HG02981 (cell line): ENCODE measurements around the gene CDSN.
A peak's percentile ranks its signal among the peaks of the same experiment; 100 is the strongest.
"Not testable (repeated sequence)": the region's sequence is repeated elsewhere in the genome, so short reads cannot be mapped to it uniquely, and the experiment has no call there.

Experiments
- ATAC-seq: cut with Tn5 transposase; IDR thresholded peaks from one replicate; pipeline ENCODE4 v1.9.1; 2021; ENCODE audit warnings: mild to moderate bottlenecking, moderate library complexity; ENCODE audit not compliant: unreplicated experiment

Gene CDSN, protein sequence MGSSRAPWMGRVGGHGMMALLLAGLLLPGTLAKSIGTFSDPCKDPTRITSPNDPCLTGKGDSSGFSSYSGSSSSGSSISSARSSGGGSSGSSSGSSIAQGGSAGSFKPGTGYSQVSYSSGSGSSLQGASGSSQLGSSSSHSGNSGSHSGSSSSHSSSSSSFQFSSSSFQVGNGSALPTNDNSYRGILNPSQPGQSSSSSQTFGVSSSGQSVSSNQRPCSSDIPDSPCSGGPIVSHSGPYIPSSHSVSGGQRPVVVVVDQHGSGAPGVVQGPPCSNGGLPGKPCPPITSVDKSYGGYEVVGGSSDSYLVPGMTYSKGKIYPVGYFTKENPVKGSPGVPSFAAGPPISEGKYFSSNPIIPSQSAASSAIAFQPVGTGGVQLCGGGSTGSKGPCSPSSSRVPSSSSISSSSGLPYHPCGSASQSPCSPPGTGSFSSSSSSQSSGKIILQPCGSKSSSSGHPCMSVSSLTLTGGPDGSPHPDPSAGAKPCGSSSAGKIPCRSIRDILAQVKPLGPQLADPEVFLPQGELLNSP

GRCh38 chr6:31120151-31120915 is at the start of gene CDSN:
CDSN (minus strand) TSS chr6:31120446; CDS start chr6:31120419, 27 bp downstream.
- no peak for ATAC-seq

DNA sequence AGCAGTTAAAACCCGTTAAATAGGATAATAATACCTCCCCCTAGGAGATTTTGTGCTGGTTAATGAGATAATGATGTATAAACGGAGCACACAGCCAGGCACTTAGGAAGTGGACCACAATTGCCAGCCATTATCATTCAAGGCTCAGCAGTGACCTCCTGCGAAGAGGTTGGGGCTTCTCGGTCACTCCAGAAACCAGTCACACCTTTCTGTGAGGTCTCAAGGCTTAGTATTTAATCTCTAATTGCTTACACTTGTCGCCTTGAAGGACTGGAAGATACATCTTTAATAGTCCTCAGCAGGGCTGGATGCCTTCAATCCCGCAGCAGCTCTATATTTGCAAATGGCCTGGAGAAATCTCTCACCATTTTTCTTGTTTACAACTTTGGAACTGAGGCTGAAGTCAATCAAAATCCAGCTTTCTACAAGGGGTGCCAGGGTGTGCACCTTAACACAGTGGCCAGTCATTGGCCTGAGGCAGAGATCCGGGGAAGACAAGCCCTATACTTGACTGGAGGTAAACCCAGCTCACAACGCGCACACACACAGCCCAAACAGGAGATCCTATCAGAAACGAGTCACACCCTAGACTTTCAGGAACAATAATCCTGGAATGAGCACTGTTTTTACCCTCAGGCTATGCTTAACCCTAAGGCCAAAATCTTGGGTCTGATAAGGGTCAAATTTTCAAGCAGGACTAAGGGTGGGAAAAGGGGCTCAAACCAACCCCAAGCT is 49.0 kb upstream of the CDSN start:
- ATAC-seq: no peak

- ATAC-seq: no peak
Measured at GRCh38 chr6:31168606-31169005, 48.4 kb upstream of the CDSN start.

- ATAC-seq: no peak
Measured at GRCh38 chr6:31165986-31166385, 45.7 kb upstream of the CDSN start.

- not testable (repeated sequence) for ATAC-seq
Measured at GRCh38 chr6:31165064-31165832, 45.0 kb upstream of the CDSN start.

GRCh38 chr6:31164475-31165063 is 44.3 kb upstream of the CDSN start:
- not testable (repeated sequence) for ATAC-seq

DNA sequence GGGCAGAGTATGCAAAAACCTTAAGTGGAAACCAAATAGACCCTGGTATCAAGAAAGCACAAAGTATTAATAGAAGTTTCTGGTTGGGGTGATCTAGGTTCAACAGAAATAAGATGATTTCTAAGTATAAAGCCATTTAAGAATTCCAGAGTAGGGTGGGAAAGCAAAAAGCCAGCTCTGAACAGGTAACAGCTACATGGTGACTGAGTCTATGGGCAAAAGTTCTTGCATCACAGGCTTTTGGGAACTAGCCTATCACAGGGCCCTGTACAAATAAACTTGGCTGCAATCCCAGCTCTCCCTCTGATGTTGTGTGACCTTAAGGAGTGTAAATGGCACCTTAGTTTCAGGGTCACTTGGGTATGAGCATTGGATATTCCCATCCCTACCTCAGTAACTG is 43.7 kb upstream of the CDSN start:
- no peak for ATAC-seq

- ATAC-seq: no peak
Measured at GRCh38 chr6:31162463-31163165, 42.4 kb upstream of the CDSN start.

GRCh38 chr6:31161216-31162126 is 41.2 kb upstream of the CDSN start:
- no peak for ATAC-seq

- ATAC-seq: no peak
Measured at GRCh38 chr6:31158863-31159855, 38.9 kb upstream of the CDSN start.

- ATAC-seq: peak; percentile 87
Measured at GRCh38 chr6:31158140-31158862, 38.1 kb upstream of the CDSN start, which contains the start of gene TCF19. TCF19 (plus strand) TSS chr6:31158589; CDS start chr6:31159470, 881 bp downstream.

GRCh38 chr6:31157513-31158139 is 37.4 kb upstream of the CDSN start, which contains the start of gene CCHCR1:
CCHCR1 (minus strand) TSS chr6:31157802; CDS start chr6:31157600, 202 bp downstream.
- ATAC-seq: no peak

DNA sequence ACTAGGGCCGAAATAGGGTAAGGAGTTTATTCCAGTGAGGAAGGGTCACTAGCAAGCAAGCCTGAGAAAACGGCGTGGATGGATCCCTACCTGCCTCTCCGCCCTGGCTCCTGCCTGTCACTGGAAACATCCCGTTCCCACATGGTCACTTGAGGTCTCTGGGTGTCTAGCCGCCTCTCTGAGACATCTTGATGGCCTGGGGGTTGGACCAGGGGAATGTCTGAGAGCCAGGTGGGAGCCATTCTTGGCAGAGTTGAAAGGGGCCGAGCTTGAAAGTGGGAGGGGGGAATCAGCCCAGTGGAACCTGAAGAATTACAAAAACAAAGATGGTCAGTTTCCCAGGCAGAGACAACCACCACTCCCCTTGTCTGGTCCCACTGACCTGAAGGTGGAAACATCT is 36.4 kb upstream of the CDSN start:
- ATAC-seq: no peak

GRCh38 chr6:31154436-31154835 is 34.2 kb upstream of the CDSN start:
- no peak for ATAC-seq

- no peak for ATAC-seq
Measured at GRCh38 chr6:31152781-31153180, 32.5 kb upstream of the CDSN start.
